Ishikawa (cell line): Measurements from ENCODE around the gene NEGR1.

Source experiments
- CEBPB ChIP-seq: IDR thresholded peaks from 2 replicates; pipeline ENCODE4 v1.6.1; 2012
- CREB1 ChIP-seq: IDR thresholded peaks from 2 replicates; pipeline ENCODE4 v1.6.1; 2012; ENCODE audit warnings: low read depth
- EGR1 ChIP-seq: IDR thresholded peaks from 2 replicates; pipeline ENCODE4 v1.6.1; 2012
- EP300 ChIP-seq: IDR thresholded peaks from 2 replicates; pipeline ENCODE4 v1.6.1; 2012; ENCODE audit warnings: borderline replicate concordance
- FOXM1 ChIP-seq: IDR thresholded peaks from 2 replicates; pipeline ENCODE4 v1.6.1; 2012; ENCODE audit warnings: low read depth, borderline replicate concordance
- MAX ChIP-seq: IDR thresholded peaks from 2 replicates; pipeline ENCODE4 v1.6.1; 2012
- NFIC ChIP-seq: IDR thresholded peaks from 2 replicates; pipeline ENCODE4 v1.6.1; 2012
- RAD21 ChIP-seq: IDR thresholded peaks from 2 replicates; pipeline ENCODE4 v1.6.1; 2012; ENCODE audit warnings: low read depth
- REST ChIP-seq: IDR thresholded peaks from 2 replicates; pipeline ENCODE4 v1.6.1; 2012; ENCODE audit warnings: low read depth, mild to moderate bottlenecking
- TAF1 ChIP-seq: IDR thresholded peaks from 2 replicates; pipeline ENCODE4 v1.6.1; 2012; ENCODE audit warnings: low read depth, mild to moderate bottlenecking
- TCF12 ChIP-seq: IDR thresholded peaks from 2 replicates; pipeline ENCODE4 v1.6.1; 2012; ENCODE audit warnings: low read depth
- TEAD4 ChIP-seq: IDR thresholded peaks from 2 replicates; pipeline ENCODE4 v1.6.1; 2012
- USF1 ChIP-seq: IDR thresholded peaks from 2 replicates; pipeline ENCODE4 v1.6.1; 2012
- YY1 ChIP-seq: IDR thresholded peaks from 2 replicates; pipeline ENCODE4 v1.6.1; 2012; ENCODE audit warnings: low read depth
- ZBTB7A ChIP-seq: IDR thresholded peaks from 2 replicates; pipeline ENCODE4 v1.6.1; 2012; ENCODE audit warnings: low read depth

NEGR1 gene

GRCh38 chr1:72253132-72253531 lies 29.2 kb downstream of the NEGR1 start:
- TF ChIP-seq TCF12 (no peak), YY1 (no peak), FOXM1 (no peak), EGR1 (no peak), NFIC (no peak), ZBTB7A (no peak), EP300 (no peak), CEBPB (no peak), RAD21 (no peak), MAX (no peak), REST (no peak), USF1 (no peak)

- TF ChIP-seq CEBPB (peak; percentile 47; the same call in 1 of the 2 replicates), RAD21 (no peak)
These were observed 40.9 kb downstream of the NEGR1 start for GRCh38 chr1:72241397-72241796.

GRCh38 chr1:72235062-72235461 lies 47.3 kb downstream of the NEGR1 start:
- TF ChIP-seq YY1 (no peak), TEAD4 (no peak), NFIC (no peak), USF1 (no peak), EP300 (no peak), ZBTB7A (no peak), MAX (no peak), CREB1 (no peak), TCF12 (no peak), TAF1 (no peak), CEBPB (no peak), RAD21 (no peak), FOXM1 (no peak), EGR1 (no peak), REST (no peak)

GRCh38 chr1:72230746-72231145 lies 51.6 kb downstream of the NEGR1 start:
- TF ChIP-seq RAD21 (no peak), MAX (no peak)

GRCh38 chr1:72229893-72230292 lies 52.4 kb downstream of the NEGR1 start:
- TF ChIP-seq EGR1 (no peak), REST (no peak), FOXM1 (no peak), ZBTB7A (no peak), EP300 (no peak), MAX (no peak), CEBPB (no peak), CREB1 (no peak)
